Loucy (cell line): Measurements from ENCODE around the gene PROS1.

Source experiments
- CTCF ChIP-seq: fragments of 200-600 bp; sonication (generic); conservative IDR thresholded peaks from 2 replicates; pipeline ENCODE4 v1.5.1; 2014; ENCODE audit warnings: mild to moderate bottlenecking, antibody characterized with exemption, low read length
- EZH2phosphoT487 ChIP-seq: fragments of 200-600 bp; IDR thresholded peaks from 2 replicates; pipeline ENCODE4 v1.6.1; 2018; ENCODE audit warnings: antibody characterized with exemption, mild to moderate bottlenecking, moderate library complexity, borderline replicate concordance

GRCh38 chr3:93983408-93983807 is 9.7 kb upstream of the PROS1 start:
- TF ChIP-seq CTCF (no peak), EZH2phosphoT487 (no peak)
